WERI-Rb-1 (cell line): ENCODE results near the gene CDC42BPB.

Source experiments
- DNase-seq: peaks from one replicate; pipeline ENCODE4 v3.0.0-alpha.2; 2020
- H3K27ac ChIP-seq: fragments of 250-450 bp; sonication (Bioruptor Pico); 2 replicates; pipeline ENCODE4 v1.5.1; 2020; ENCODE audit warnings: mild to moderate bottlenecking, moderate library complexity
- H3K27me3 ChIP-seq: fragments of 250-450 bp; sonication (Bioruptor Pico); 2 replicates; pipeline ENCODE4 v1.5.1; 2021; ENCODE audit warnings: mild to moderate bottlenecking, low read depth, moderate library complexity; ENCODE audit not compliant: insufficient read depth, severe bottlenecking
- H3K36me3 ChIP-seq: fragments of 250-450 bp; sonication (Bioruptor Pico); 2 replicates; pipeline ENCODE4 v1.5.1; 2020; ENCODE audit warnings: mild to moderate bottlenecking, moderate library complexity
- H3K4me3 ChIP-seq: 2 replicates; pipeline ENCODE4 v1.5.1; 2011; ENCODE audit warnings: low read depth, mild to moderate bottlenecking, control low read depth, low read length
- H3K9me3 ChIP-seq: fragments of 250-450 bp; sonication (Bioruptor Pico); 2 replicates; pipeline ENCODE4 v1.5.1; 2021; ENCODE audit warnings: mild to moderate bottlenecking, moderate library complexity; ENCODE audit not compliant: severe bottlenecking
- TF ChIP-seq, protein P1 (sequence below): IDR thresholded peaks from 2 replicates; pipeline ENCODE4 v1.5.1; 2011; ENCODE audit warnings: low read depth, mild to moderate bottlenecking, control low read depth, inconsistent platforms, low read length

CDC42BPB gene

GRCh38 chr14:103020271-103021170 is 36.8 kb downstream of the CDC42BPB start:
- H3K9me3 ChIP-seq, result no peaks in the 10 kb centered on the region
- no peak for DNase-seq
- TF ChIP-seq, protein P1, sequence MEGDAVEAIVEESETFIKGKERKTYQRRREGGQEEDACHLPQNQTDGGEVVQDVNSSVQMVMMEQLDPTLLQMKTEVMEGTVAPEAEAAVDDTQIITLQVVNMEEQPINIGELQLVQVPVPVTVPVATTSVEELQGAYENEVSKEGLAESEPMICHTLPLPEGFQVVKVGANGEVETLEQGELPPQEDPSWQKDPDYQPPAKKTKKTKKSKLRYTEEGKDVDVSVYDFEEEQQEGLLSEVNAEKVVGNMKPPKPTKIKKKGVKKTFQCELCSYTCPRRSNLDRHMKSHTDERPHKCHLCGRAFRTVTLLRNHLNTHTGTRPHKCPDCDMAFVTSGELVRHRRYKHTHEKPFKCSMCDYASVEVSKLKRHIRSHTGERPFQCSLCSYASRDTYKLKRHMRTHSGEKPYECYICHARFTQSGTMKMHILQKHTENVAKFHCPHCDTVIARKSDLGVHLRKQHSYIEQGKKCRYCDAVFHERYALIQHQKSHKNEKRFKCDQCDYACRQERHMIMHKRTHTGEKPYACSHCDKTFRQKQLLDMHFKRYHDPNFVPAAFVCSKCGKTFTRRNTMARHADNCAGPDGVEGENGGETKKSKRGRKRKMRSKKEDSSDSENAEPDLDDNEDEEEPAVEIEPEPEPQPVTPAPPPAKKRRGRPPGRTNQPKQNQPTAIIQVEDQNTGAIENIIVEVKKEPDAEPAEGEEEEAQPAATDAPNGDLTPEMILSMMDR, result no peak
- no peaks in the 10 kb centered on the region for H3K27me3 ChIP-seq
- no peak overlapping the region for H3K27ac ChIP-seq
- no peaks in the 10 kb centered on the region; the same call in 1 of the 2 replicates for H3K36me3 ChIP-seq
- no peak overlapping the region for H3K4me3 ChIP-seq

DNA sequence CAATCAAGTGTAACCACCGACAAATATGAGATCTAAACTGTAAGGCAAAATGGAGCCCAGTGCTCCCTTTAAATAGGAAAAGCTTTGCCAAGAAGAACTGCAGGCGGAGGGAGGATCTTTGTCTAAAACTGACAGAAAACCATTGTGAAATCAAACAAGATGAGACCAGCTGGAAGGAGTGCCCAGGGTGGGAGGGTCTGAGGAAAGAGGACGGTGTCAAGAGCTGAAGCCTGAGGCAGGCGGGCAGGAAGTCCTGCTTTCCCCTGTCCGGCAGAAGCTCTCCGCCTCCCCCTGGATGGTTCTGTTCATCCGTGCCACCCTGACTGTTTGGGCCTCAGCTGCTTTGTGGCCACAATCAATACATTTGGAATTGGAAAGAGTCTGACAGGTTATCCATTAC is 37.5 kb downstream of the CDC42BPB start:
- no peak for DNase-seq
- no peak overlapping the region for H3K27ac ChIP-seq

GRCh38 chr14:103019236-103019635 is 38.1 kb downstream of the CDC42BPB start:
- Histone ChIP-seq H3K9me3 (no peaks in the 10 kb centered on the region), H3K4me3 (no peak overlapping the region), H3K27ac (no peak overlapping the region), H3K36me3 (no peaks in the 10 kb centered on the region; the same call in 1 of the 2 replicates), H3K27me3 (no peaks in the 10 kb centered on the region)
- TF ChIP-seq, protein P1, result no peak
- DNase-seq, result no peak

More for the DNA sequence above, 37.5 kb downstream of the CDC42BPB start:
- H3K27me3 ChIP-seq, result no peaks in the 10 kb centered on the region
- H3K36me3 ChIP-seq, result no peaks in the 10 kb centered on the region; the same call in 1 of the 2 replicates
- H3K9me3 ChIP-seq, result no peaks in the 10 kb centered on the region
- H3K4me3 ChIP-seq, result no peak overlapping the region
- TF ChIP-seq, protein P1, result no peak

DNA sequence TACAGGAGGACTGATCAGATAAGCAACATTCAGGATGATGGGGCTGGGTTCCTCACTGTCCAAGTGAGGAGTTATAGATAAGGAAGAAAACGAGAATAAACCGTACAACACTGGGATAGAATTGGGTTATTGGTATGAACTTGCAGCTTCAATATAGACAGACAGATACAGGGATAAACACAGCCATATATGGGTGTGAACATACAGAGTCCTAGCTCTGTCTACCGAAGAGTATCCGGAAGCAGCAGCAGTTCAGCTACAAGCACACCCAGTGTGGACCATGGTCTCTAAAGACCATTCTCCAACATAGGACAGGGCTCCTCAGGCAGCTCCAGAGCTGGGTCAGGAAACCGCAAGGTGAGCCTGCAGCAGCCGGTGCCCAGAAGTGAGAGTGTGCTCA is 40.8 kb downstream of the CDC42BPB start:
- Histone ChIP-seq H3K9me3 (no peaks in the 10 kb centered on the region), H3K27me3 (no peaks in the 10 kb centered on the region), H3K27ac (no peak overlapping the region), H3K4me3 (no peak overlapping the region), H3K36me3 (peaks cover 3% of the 10 kb centered on the region)
- DNase-seq, result no peak
- TF ChIP-seq, protein P1, result no peak

- no peak overlapping the region for H3K27ac ChIP-seq
- H3K36me3 ChIP-seq, result peaks cover 3% of the 10 kb centered on the region
- no peaks in the 10 kb centered on the region for H3K27me3 ChIP-seq
- TF ChIP-seq, protein P1, result no peak
- DNase-seq, result no peak
- H3K4me3 ChIP-seq, result no peak overlapping the region
- no peaks in the 10 kb centered on the region for H3K9me3 ChIP-seq
Measured at GRCh38 chr14:103016071-103016470, 41.3 kb downstream of the CDC42BPB start.
